GM18873 (cell line): Measurements from ENCODE around the gene KCNMA1.

Source experiments
- ATAC-seq: cut with Tn5 transposase; IDR thresholded peaks from one replicate; pipeline ENCODE4 v1.9.1; 2021; ENCODE audit warnings: mild to moderate bottlenecking, moderate library complexity, moderate number of reproducible peaks; ENCODE audit not compliant: unreplicated experiment, low FRiP score

Gene KCNMA1

GRCh38 chr10:77635402-77636227 is 2.0 kb downstream of the KCNMA1 start:
- no peak for ATAC-seq

DNA sequence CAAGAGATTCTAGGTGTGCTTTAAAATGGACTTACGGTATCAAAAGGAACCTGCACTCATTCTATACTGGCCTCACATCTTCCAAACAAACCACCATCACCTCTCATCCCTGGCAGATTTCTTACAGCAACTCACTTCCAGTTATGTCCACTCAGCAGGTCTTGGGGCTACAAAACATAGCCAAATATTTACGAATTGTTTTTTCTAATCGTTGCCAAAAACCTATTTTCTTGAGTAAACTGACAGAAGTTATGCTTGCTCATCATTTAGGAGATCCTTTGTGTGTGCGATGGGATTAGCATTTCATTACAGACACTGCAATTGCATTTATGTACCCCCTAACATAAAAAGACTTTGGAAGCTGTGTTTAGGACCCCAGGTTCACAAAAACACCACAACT is 2.7 kb downstream of the KCNMA1 start:
- no peak for ATAC-seq

DNA sequence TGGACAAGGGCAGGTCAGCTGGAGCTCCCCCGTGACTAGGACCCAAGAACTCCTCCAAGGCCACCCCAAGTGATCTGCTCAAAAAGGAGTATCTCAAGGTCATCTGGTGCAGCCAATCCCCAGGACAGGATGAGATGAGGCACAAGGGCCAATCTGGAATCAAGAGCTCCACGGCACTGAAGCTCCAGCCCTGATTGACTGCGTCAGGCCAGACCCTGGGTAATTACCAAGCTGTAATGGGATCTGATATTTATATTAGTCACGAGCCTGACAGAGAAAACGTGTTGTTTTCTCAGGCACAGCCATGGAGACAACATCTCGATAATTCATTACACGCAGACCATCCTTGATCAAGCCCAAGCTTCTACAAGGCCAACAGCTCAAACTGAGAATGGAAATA is 4.2 kb downstream of the KCNMA1 start:
- ATAC-seq: no peak

DNA sequence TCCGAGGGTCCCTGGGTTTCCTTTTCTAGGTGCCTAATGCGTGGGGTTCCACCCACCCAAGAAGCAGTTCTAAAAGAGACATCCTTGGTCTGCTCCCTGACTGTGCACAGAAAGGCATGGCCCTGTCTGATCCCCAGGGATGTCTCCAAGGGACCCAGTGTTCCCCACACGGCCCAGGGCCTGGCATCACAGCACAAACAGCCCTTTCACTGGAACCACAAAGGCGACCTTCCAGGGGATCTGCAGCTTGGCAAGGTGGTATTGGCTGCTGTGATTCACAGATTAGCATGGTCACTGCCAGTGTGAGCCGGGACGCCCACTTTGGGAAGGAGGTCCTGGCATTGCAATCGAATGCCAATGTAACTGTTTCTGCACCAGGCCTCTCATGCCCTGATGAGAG is 6.4 kb downstream of the KCNMA1 start:
- ATAC-seq: no peak

GRCh38 chr10:77630507-77630848 is 7.1 kb downstream of the KCNMA1 start:
- ATAC-seq: no peak

DNA sequence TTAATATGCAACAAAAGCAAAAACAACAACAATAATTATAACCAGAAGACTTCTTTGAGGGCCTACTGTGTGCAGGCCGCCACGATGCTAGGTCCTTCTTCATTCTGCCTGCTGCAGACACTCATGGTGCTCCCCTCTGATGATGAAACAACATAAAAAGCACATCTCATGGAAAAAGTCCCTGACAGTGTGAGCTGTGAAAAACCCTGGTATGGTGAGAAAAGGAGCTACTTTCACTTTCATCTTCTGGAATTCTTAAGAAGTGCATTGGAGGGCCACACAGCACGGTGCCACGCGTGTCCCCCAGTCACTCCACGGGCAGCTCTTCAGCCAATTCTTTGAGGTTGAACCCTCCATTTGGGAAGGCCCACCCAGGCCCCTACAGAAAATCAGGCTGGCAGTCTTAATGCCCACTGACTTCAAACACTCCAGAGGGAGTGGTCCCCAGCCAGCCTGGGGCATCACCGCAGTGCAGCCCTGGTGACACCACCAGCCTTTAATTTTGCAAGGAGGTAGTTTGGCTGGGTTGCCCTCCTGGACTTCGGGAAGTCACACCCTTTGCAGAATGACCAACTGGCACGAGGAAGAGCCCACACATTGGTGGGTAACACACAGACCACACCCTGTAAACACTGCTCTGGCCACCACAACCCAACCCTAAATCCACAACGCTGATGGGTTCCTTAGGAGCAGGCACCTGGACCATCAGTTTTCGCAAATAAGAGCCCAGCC is 7.7 kb downstream of the KCNMA1 start:
- no peak for ATAC-seq

- ATAC-seq: no peak
Measured at GRCh38 chr10:77628906-77629730, 8.5 kb downstream of the KCNMA1 start.

DNA sequence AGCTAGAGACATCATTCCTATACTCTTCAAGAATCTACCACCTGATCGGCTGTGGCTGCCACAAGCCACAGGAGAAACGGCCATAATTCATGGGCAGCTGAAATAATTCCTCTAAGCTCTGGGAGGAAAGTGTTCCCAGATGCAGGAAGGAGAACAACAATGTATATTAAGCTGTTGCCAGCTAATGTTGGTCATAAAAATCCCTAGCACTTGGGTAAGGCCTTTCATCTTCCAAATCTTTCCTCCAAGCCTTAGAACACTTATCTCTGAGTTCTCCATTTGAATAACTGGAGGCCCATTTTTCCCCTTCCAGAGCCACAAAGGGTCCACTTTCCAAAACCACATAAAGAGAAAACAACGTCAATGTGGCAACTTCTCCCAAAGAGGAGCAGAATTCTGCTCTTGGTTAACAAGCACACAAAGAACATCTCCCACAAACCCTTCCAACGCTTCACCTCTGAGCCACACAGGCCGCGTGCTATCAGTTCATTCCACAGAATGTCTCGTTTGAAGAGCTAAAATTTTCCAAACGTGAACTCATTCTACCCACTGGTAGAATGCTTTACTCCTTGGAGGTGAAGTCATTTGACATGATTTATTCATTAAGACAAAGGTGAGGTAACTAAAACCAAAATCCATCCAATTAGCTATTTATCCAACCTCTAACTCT is 11.2 kb downstream of the KCNMA1 start:
- no peak for ATAC-seq

GRCh38 chr10:77625379-77625778 is 12.2 kb downstream of the KCNMA1 start:
- no peak for ATAC-seq

- ATAC-seq: no peak
Measured at GRCh38 chr10:77622889-77623291, 14.7 kb downstream of the KCNMA1 start.

DNA sequence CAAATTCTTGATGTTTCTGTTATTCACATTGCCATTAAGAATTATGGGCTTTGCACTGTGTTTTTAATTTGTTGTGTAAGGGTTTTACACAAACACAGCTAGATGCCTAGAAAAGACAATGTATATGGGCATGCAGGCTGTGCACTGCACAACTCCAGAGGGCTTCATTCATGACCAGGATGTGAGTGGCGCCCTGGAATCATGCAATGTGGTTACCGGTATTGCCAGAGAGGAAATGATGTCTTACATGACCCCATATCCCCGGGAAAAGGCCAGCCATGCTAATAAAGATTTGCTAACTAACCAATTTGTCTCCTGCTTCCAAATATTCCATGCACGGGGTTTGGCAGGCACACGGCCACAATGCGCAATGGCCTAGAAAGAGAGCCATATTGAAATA is 16.9 kb downstream of the KCNMA1 start:
- ATAC-seq: no peak

- ATAC-seq: no peak
Measured at GRCh38 chr10:77619964-77620703, 17.5 kb downstream of the KCNMA1 start.

DNA sequence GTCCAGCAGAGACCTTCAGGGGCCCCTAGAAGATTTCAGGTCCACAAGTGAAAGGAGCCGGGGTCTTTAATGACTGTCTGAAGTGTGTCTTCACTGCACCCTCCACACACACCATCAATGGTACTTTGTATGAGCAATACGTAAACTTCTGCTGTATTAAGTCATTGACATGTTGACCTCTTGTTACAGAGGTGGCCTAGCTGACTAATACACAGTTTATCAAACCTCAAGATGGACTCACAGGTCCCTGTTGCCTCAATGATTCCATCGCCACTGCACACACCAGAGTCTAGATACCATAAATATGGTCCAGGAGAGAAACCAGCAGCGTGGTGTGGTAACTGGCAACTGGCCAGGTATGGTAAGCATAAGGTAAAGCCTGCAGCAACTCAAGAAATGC is 19.5 kb downstream of the KCNMA1 start:
- no peak for ATAC-seq

GRCh38 chr10:77616766-77617165 is 20.8 kb downstream of the KCNMA1 start:
- no peak for ATAC-seq

DNA sequence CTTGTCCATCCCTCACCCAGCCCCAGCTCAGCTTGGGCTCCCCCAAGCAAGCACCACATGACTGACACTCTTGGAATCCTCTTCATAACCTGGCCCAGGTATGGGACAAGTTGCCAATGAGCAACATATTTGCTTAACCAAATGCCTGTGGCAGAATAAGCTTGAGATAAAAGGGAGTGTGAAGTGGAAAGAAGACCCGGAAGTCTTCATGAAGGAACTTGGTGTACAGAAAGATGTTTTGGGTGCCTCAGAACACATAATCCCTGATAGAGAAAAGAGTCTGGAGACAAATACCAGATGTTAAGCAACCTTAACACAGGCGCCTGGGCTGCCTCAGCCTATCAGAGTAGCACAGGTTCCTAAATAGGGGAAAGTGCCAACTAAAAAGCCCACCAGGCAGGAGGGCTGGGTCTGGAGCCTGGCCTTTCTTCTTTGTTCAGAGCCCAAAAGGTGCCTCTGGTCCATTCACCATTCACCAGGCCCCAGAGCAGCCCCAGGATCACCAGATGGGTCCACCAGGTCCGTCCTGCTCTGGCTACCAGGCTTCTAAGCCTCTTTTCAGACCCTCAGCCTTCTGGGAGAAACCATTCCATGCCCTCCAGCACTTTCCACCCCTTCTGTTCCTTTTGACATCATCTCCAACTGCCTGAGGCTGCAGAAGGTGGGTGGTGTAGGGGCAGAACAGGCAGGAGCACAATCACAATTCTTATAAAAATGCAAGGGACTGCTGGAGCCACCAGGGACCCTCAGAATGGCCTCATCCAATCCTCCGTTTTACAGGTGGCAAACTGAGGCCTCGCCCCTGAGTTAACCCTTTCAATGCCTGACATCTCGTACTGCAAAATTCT is 22.6 kb downstream of the KCNMA1 start:
- no peak for ATAC-seq

- ATAC-seq: no peak
Measured at GRCh38 chr10:77613476-77614130, 24.0 kb downstream of the KCNMA1 start.

DNA sequence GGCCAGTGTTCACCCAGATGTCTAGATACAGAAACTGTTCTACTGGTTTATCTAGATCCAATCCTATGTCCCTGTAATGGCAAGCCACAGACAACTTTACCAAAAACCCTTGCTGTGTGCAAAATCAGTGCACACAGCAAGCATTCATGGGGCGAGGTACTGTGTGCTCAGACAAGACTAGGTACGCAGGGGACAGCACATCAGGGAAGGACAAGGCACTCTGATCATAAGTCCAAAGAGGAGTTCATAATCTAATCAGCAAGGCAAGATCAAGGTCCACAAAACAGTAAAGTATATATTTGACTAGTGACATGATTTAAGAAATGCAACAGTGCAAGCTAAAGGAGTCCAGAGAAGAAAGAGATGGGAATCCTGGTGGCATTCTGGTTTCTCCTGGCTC is 25.9 kb downstream of the KCNMA1 start:
- ATAC-seq: no peak

- ATAC-seq: no peak
Measured at GRCh38 chr10:77611221-77611620, 26.4 kb downstream of the KCNMA1 start.
